H1 (cell line): Measurements from ENCODE around the gene ACVR2B. TPM values are rescaled to one million over a fixed set of nuclear protein-coding genes. Genes with fewer than 3 reads are reported as not detected.

Experiments used
- ASH2L ChIP-seq: fragments of 200-600, 300-600 bp; sonication (generic); IDR thresholded peaks from one replicate; pipeline ENCODE4 v1.7.1; 2017; ENCODE audit warnings: low read length
- ATF3 ChIP-seq: IDR thresholded peaks from 2 replicates; pipeline ENCODE4 v1.6.1; 2011; ENCODE audit warnings: low read depth, mild to moderate bottlenecking, low read length; ENCODE audit not compliant: insufficient read depth
- CHD1 ChIP-seq: IDR thresholded peaks from 2 replicates; pipeline ENCODE4 v1.6.1; 2012; ENCODE audit warnings: low read depth, low read length, improper control_type of control experiment
- CHD7 ChIP-seq: fragments of 300-600 bp; sonication (generic); IDR thresholded peaks from 2 replicates; pipeline ENCODE4 v1.7.1; 2012; ENCODE audit warnings: low read length, moderate library complexity, mild to moderate bottlenecking, inconsistent platforms; ENCODE audit not compliant: insufficient replicate concordance
- FOSL1 ChIP-seq: IDR thresholded peaks from 2 replicates; pipeline ENCODE4 v1.6.1; 2011; ENCODE audit warnings: mild to moderate bottlenecking, low read depth, low read length, moderate library complexity; ENCODE audit not compliant: insufficient read depth
- KDM5A ChIP-seq: fragments of 200-600 bp; IDR thresholded peaks from 2 replicates; pipeline ENCODE4 v1.7.1; 2012; ENCODE audit warnings: mild to moderate bottlenecking, low read length, inconsistent platforms, mixed read lengths
- NANOG ChIP-seq: IDR thresholded peaks from 2 replicates; pipeline ENCODE4 v1.6.1; 2011; ENCODE audit warnings: low read length, low read depth, mild to moderate bottlenecking, inconsistent platforms; ENCODE audit not compliant: insufficient read depth, poor library complexity, severe bottlenecking
- polyA plus RNA-seq, 7 experiments: library from polyadenylated mRNA; depleted of rRNA in 3 of 7; stranded (reverse) in 5 of 7; unstranded in 2 of 7; fragments of >200 nt in 5 of 7; fragments of 200-250 nt in 2 of 7; gene quantifications; 1 replicate in 5 of 7; 2 replicates in 1 of 7; 4 replicates in 1 of 7; pipeline versions ENCODE4 v1.2.1 to v1.2.3, GENCODE V29; 2011 to 2013; ENCODE audit warnings: missing spikeins in 2 of 7, mixed read lengths in 2 of 7
- total RNA-seq: library from RNA; stranded (reverse); fragmentation: NEBNext Ultra II Directional; extraction: Animal tissue kit (Norgen Biotek cat#: 25700); gene quantifications from 2 replicates; pipeline ENCODE4 v1.2.1, GENCODE V29; 2021

ACVR2B gene
- total and polyA plus RNA-seq, 2 of the 8 experiments (the other 6 are each of a cell fraction or from before 2014, with no cell fraction given): 24.7 to 109 TPM

- TF ChIP-seq CHD7: no peak
- no peak for TF ChIP-seq ATF3
- no peak for TF ChIP-seq KDM5A
- peak; percentile 69 for TF ChIP-seq ASH2L
- TF ChIP-seq FOSL1: no peak
- TF ChIP-seq CHD1: no peak
- TF ChIP-seq NANOG: no peak
Measured at GRCh38 chr3:38496131-38496910, 42.6 kb downstream of the ACVR2B start, which contains the start of gene EXOG (continued).
